Measurements from ENCODE around the gene MUSK.

Gene MUSK

GRCh38 chr9:110731437-110732028, 62.9 kb downstream of the MUSK start:
- in situ Hi-C loops (cut with MboI; ENCODE audit: low pct_unique_long_range_greater_than_20kb, low sequenced_read_pairs, unreplicated experiment): no loop called here
- no peak for TF ChIP-seq CTCF (IDR thresholded peaks at IDR 0.05; ENCODE audit: extremely low read depth, insufficient read depth, missing control alignments)
- DNase-seq (ENCODE audit: low spot score): no peak

GRCh38 chr9:110738982-110739381, 70.4 kb downstream of the MUSK start:
- DNase-seq (ENCODE audit: low spot score): no peak
- no peak for TF ChIP-seq CTCF (IDR thresholded peaks at IDR 0.05; ENCODE audit: extremely low read depth, insufficient read depth, missing control alignments)
- in situ Hi-C loops (cut with MboI; ENCODE audit: low pct_unique_long_range_greater_than_20kb, low sequenced_read_pairs, unreplicated experiment): no loop called here

GRCh38 chr9:110742741-110743371, 74.3 kb downstream of the MUSK start:
- TF ChIP-seq CTCF (IDR thresholded peaks at IDR 0.05; ENCODE audit: extremely low read depth, insufficient read depth, missing control alignments): no peak
- DNase-seq (ENCODE audit: low spot score): no peak
- in situ Hi-C loops (cut with MboI; ENCODE audit: low pct_unique_long_range_greater_than_20kb, low sequenced_read_pairs, unreplicated experiment): no loop called here

GRCh38 chr9:110744715-110745384, 76.3 kb downstream of the MUSK start:
- in situ Hi-C loops (cut with MboI; ENCODE audit: low pct_unique_long_range_greater_than_20kb, low sequenced_read_pairs, unreplicated experiment): no loop called here
- DNase-seq (ENCODE audit: low spot score): no peak
- no peak for TF ChIP-seq CTCF (IDR thresholded peaks at IDR 0.05; ENCODE audit: extremely low read depth, insufficient read depth, missing control alignments)

GRCh38 chr9:110745676-110746075, 77.1 kb downstream of the MUSK start:
- TF ChIP-seq CTCF (IDR thresholded peaks at IDR 0.05; ENCODE audit: extremely low read depth, insufficient read depth, missing control alignments): no peak
- in situ Hi-C loops (cut with MboI; ENCODE audit: low pct_unique_long_range_greater_than_20kb, low sequenced_read_pairs, unreplicated experiment): no loop called here
- no peak for DNase-seq (ENCODE audit: low spot score)

GRCh38 chr9:110746211-110746930, 77.8 kb downstream of the MUSK start:
- DNase-seq (ENCODE audit: low spot score): no peak
- TF ChIP-seq CTCF (IDR thresholded peaks at IDR 0.05; ENCODE audit: extremely low read depth, insufficient read depth, missing control alignments): no peak
- in situ Hi-C loops (cut with MboI; ENCODE audit: low pct_unique_long_range_greater_than_20kb, low sequenced_read_pairs, unreplicated experiment): no loop called here
